HCT116 (cell line): ENCODE results near the gene ASCL5. TPM values are rescaled to one million over a fixed set of nuclear protein-coding genes. Genes with fewer than 3 reads are reported as not detected.

Experiments used
- ATAC-seq: fragments of 200-7000 bp; cut with Tn5 transposase; 2 replicates; pipeline ENCODE4 v1.9.1; 2020; ENCODE audit warnings: mild to moderate bottlenecking, moderate library complexity
- BruUV-seq: library from RNA; stranded (reverse); fragments of 400-500 nt; replicated peaks from 2 replicates; lab custom pipeline; 2021; lab: Mats Ljungman, UMichigan
- CTCF ChIA-PET: fragments of 300-600 bp; sonication (Branson Sonifier 250); formaldehyde crosslinking; loops from one replicate; lab custom pipeline; 2021; ENCODE audit warnings: antibody characterized with exemption; lab: Charles Lee
- POLR2A ChIA-PET: fragments of 300-600, 350-600 bp; sonication (Branson Sonifier 250); formaldehyde crosslinking; loops from one replicate; lab custom pipeline; 2021; ENCODE audit warnings: antibody characterized with exemption; lab: Charles Lee
- RAD21 ChIA-PET, 2 experiments: fragments of 300-600 bp; sonication (Branson Sonifier 250); formaldehyde crosslinking; loops; one replicate each; lab custom pipeline; 2023; ENCODE audit warnings: low total read pairs in 2 of 2; ENCODE audit not compliant: uncharacterized antibody in 2 of 2, unreplicated experiment in 2 of 2, low non-redundant PET in 1 of 2; lab: Charles Lee
- DNase-seq: peaks from one replicate; pipeline ENCODE4 v3.0.0-alpha.2; 2010; ENCODE audit warnings: low read depth, low spot score
- H2AFZ ChIP-seq: fragments of 200-600 bp; shearing (Covaris generic), sonication (generic); 2 replicates; pipeline ENCODE4 v1.6.1; 2017; ENCODE audit warnings: low read depth, mixed run types, mixed read lengths, antibody characterized with exemption, low read length; ENCODE audit not compliant: poor library complexity, severe bottlenecking
- H3K27ac ChIP-seq: 2 replicates; pipeline ENCODE4 v1.5.1; 2012; ENCODE audit warnings: low read depth, low read length
- H3K27me3 ChIP-seq: fragments of 200-600 bp; sonication (generic); 2 replicates; pipeline ENCODE4 v1.6.1; 2016; ENCODE audit warnings: mixed run types, low read length, mixed read lengths; ENCODE audit not compliant: insufficient read depth
- H3K36me3 ChIP-seq, 2 experiments: fragments of 200-500 bp in 1 of 2; fragments of 200-600 bp in 1 of 2; sonication (Bioruptor generic) in 1 of 2; sonication (generic) in 1 of 2; 2 replicates each; pipeline versions ENCODE4 v1.5.1 to v1.6.1; 2014 to 2016; ENCODE audit warnings: low read length in 2 of 2, inconsistent platforms in 1 of 2, mixed read lengths in 1 of 2, mixed run types in 1 of 2; ENCODE audit not compliant: insufficient read depth in 2 of 2, control insufficient read depth in 1 of 2
- H3K4me1 ChIP-seq, 2 experiments: fragments of 200-600 bp in 1 of 2; sonication (generic) in 1 of 2; 2 replicates each; pipeline versions ENCODE4 v1.5.1 to v1.6.1; 2012 to 2017; ENCODE audit warnings: low read length in 2 of 2, inconsistent platforms in 1 of 2, mild to moderate bottlenecking in 1 of 2, mixed read lengths in 1 of 2, mixed run types in 1 of 2, moderate library complexity in 1 of 2; ENCODE audit not compliant: insufficient read depth in 2 of 2, control insufficient read depth in 1 of 2
- H3K4me2 ChIP-seq: fragments of 200-600 bp; sonication (generic); 2 replicates; pipeline ENCODE4 v1.6.1; 2017; ENCODE audit warnings: mixed run types, low read length, mixed read lengths
- H3K4me3 ChIP-seq, 2 experiments: fragments of 200-600 bp in 1 of 2; sonication (generic) in 1 of 2; replicated peaks in 1 of 2; 2 replicates each; pipeline ENCODE4 v1.5.1; 2011 to 2016; ENCODE audit warnings: low read length in 2 of 2, control low read depth in 1 of 2, low read depth in 1 of 2, mild to moderate bottlenecking in 1 of 2, mixed read lengths in 1 of 2, mixed run types in 1 of 2
- H3K79me2 ChIP-seq: fragments of 200-600 bp; sonication (generic); 2 replicates; pipeline ENCODE4 v1.6.1; 2017; ENCODE audit warnings: mild to moderate bottlenecking, mixed run types, low read length, moderate library complexity, mixed read lengths; ENCODE audit not compliant: insufficient read depth
- H3K9ac ChIP-seq: fragments of 200-600 bp; sonication (generic); 2 replicates; pipeline ENCODE4 v1.6.1; 2016; ENCODE audit warnings: low read length, mixed read lengths
- H3K9me2 ChIP-seq: fragments of 200-600 bp; sonication (generic), shearing (Covaris generic); 2 replicates; pipeline ENCODE4 v1.6.1; 2017; ENCODE audit warnings: mixed run types, mild to moderate bottlenecking, moderate library complexity; ENCODE audit not compliant: insufficient read depth
- H3K9me3 ChIP-seq, 2 experiments: fragments of 200-500 bp in 1 of 2; fragments of 200-600 bp in 1 of 2; sonication (Bioruptor generic) in 1 of 2; sonication (generic) in 1 of 2; 2 replicates each; pipeline ENCODE4 v1.6.1; 2014 to 2017; ENCODE audit warnings: low read length in 2 of 2, mixed read lengths in 2 of 2, inconsistent platforms in 1 of 2, low read depth in 1 of 2, mild to moderate bottlenecking in 1 of 2, mixed run types in 1 of 2, moderate library complexity in 1 of 2; ENCODE audit not compliant: control insufficient read depth in 1 of 2, insufficient read depth in 1 of 2
- H4K20me1 ChIP-seq: fragments of 200-600 bp; sonication (generic), shearing (Covaris generic); 2 replicates; pipeline ENCODE4 v1.6.1; 2017; ENCODE audit warnings: mixed run types, mild to moderate bottlenecking, moderate library complexity; ENCODE audit not compliant: insufficient read depth
- ATF3 ChIP-seq: IDR thresholded peaks from 2 replicates; pipeline ENCODE4 v1.6.1; 2012
- CBX3 ChIP-seq: IDR thresholded peaks from 2 replicates; pipeline ENCODE4 v1.6.1; 2012; ENCODE audit warnings: low read depth
- CEBPB ChIP-seq: IDR thresholded peaks from 2 replicates; pipeline ENCODE4 v1.6.1; 2012; ENCODE audit warnings: low read depth
- EGR1 ChIP-seq: IDR thresholded peaks from 2 replicates; pipeline ENCODE4 v1.6.1; 2012; ENCODE audit warnings: low read depth
- ELF1 ChIP-seq: IDR thresholded peaks from 2 replicates; pipeline ENCODE4 v1.6.1; 2012; ENCODE audit warnings: low read depth, borderline replicate concordance
- EZH2 ChIP-seq: fragments of 200-600 bp; sonication (generic); IDR thresholded peaks from 2 replicates; pipeline ENCODE4 v1.6.1; 2017; ENCODE audit warnings: antibody characterized with exemption, mixed run types
- EZH2phosphoT487 ChIP-seq: fragments of 200-600 bp; IDR thresholded peaks from 2 replicates; pipeline ENCODE4 v1.6.1; 2018; ENCODE audit warnings: antibody characterized with exemption, borderline replicate concordance
- FOSL1 ChIP-seq: IDR thresholded peaks from 2 replicates; pipeline ENCODE4 v1.6.1; 2012; ENCODE audit warnings: low read depth
- JUND ChIP-seq: IDR thresholded peaks from 2 replicates; pipeline ENCODE4 v1.6.1; 2012
- POLR2A ChIP-seq: IDR thresholded peaks from 2 replicates; pipeline ENCODE4 v1.7.0; 2011; ENCODE audit warnings: borderline replicate concordance; ENCODE audit not compliant: insufficient read depth, insufficient read length; ENCODE audit errors: extremely low read depth
- RAD21 ChIP-seq: IDR thresholded peaks from 2 replicates; pipeline ENCODE4 v1.6.1; 2012; ENCODE audit warnings: low read depth, mild to moderate bottlenecking
- SIN3A ChIP-seq: IDR thresholded peaks from 2 replicates; pipeline ENCODE4 v1.6.1; 2012; ENCODE audit warnings: low read depth
- SRF ChIP-seq: IDR thresholded peaks from 2 replicates; pipeline ENCODE4 v1.6.1; 2012; ENCODE audit warnings: low read depth
- TCF7L2 ChIP-seq: IDR thresholded peaks from 2 replicates; pipeline ENCODE4 v1.7.0; 2011; ENCODE audit warnings: borderline replicate concordance, inconsistent platforms; ENCODE audit not compliant: insufficient read depth, insufficient read length; ENCODE audit errors: extremely low read depth
- YY1 ChIP-seq: IDR thresholded peaks from 2 replicates; pipeline ENCODE4 v1.6.1; 2011; ENCODE audit warnings: low read length, low read depth, moderate library complexity, mild to moderate bottlenecking; ENCODE audit not compliant: insufficient replicate concordance; ENCODE audit errors: extremely low read depth
- ZNF274 ChIP-seq: fragments of 200-500 bp; sonication (Bioruptor generic); IDR thresholded peaks from 2 replicates; pipeline ENCODE4 v1.6.1; 2014; ENCODE audit warnings: mild to moderate bottlenecking, low read depth, low read length, inconsistent platforms
- intact Hi-C: fragments of 100-400 bp; cut with micrococcal nuclease; formaldehyde crosslinking; loops from 2 replicates; pipeline ENCODE4 v1.10.0; 2022
- total RNA-seq: library from RNA; stranded (reverse); gene quantifications from one replicate; pipeline ENCODE4 v1.2.1, GENCODE V29; 2021; ENCODE audit not compliant: unreplicated experiment
- TF ChIP-seq, protein P1 (sequence below): IDR thresholded peaks from 2 replicates; pipeline ENCODE4 v1.6.1; 2012
- TF ChIP-seq, protein P2 (sequence below): IDR thresholded peaks from 2 replicates; pipeline ENCODE4 v1.6.1; 2012; ENCODE audit warnings: low read depth
- TF ChIP-seq, protein P3 (sequence below): IDR thresholded peaks from 2 replicates; pipeline ENCODE4 v1.6.1; 2011; ENCODE audit warnings: mild to moderate bottlenecking, low read length, moderate library complexity; ENCODE audit not compliant: insufficient replicate concordance; ENCODE audit errors: extremely low read depth

Gene ASCL5
- total RNA-seq, 1 experiment from 2014 or later, result 0.15 TPM

GRCh38 chr1:201095581-201095980 is 31.4 kb downstream of the ASCL5 start:
- H3K9me3 ChIP-seq, result no peaks in the 10 kb centered on the region
- no TSS peak for BruUV-seq
- no peaks in the 10 kb centered on the region for H3K9me2 ChIP-seq
- RAD21 ChIA-PET, result no interaction called here
- H4K20me1 ChIP-seq, result no peaks in the 10 kb centered on the region
- H3K4me1 ChIP-seq, result no peaks in the 10 kb centered on the region
- POLR2A ChIA-PET, result no interaction called here
- CTCF ChIA-PET, result no interaction called here
- H3K36me3 ChIP-seq, result no peaks in the 10 kb centered on the region
- no peak for DNase-seq
- intact Hi-C loops, result no loop called here
- H2AFZ ChIP-seq, result no peak overlapping the region
- no peak for ATAC-seq
- no peak overlapping the region for H3K9ac ChIP-seq
- TF ChIP-seq SIN3A, result no peak
- TF ChIP-seq EGR1, result no peak
- TF ChIP-seq RAD21, result no peak
- TF ChIP-seq, protein P1, sequence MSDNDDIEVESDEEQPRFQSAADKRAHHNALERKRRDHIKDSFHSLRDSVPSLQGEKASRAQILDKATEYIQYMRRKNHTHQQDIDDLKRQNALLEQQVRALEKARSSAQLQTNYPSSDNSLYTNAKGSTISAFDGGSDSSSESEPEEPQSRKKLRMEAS, result no peak
- TF ChIP-seq ELF1, result no peak
- TF ChIP-seq CEBPB, result no peak
- TF ChIP-seq EZH2, result no peak
- TF ChIP-seq ATF3, result no peak
- no peak for TF ChIP-seq POLR2A
- no peak for TF ChIP-seq CBX3
- TF ChIP-seq, protein P2, sequence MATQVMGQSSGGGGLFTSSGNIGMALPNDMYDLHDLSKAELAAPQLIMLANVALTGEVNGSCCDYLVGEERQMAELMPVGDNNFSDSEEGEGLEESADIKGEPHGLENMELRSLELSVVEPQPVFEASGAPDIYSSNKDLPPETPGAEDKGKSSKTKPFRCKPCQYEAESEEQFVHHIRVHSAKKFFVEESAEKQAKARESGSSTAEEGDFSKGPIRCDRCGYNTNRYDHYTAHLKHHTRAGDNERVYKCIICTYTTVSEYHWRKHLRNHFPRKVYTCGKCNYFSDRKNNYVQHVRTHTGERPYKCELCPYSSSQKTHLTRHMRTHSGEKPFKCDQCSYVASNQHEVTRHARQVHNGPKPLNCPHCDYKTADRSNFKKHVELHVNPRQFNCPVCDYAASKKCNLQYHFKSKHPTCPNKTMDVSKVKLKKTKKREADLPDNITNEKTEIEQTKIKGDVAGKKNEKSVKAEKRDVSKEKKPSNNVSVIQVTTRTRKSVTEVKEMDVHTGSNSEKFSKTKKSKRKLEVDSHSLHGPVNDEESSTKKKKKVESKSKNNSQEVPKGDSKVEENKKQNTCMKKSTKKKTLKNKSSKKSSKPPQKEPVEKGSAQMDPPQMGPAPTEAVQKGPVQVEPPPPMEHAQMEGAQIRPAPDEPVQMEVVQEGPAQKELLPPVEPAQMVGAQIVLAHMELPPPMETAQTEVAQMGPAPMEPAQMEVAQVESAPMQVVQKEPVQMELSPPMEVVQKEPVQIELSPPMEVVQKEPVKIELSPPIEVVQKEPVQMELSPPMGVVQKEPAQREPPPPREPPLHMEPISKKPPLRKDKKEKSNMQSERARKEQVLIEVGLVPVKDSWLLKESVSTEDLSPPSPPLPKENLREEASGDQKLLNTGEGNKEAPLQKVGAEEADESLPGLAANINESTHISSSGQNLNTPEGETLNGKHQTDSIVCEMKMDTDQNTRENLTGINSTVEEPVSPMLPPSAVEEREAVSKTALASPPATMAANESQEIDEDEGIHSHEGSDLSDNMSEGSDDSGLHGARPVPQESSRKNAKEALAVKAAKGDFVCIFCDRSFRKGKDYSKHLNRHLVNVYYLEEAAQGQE, result no peak
- TF ChIP-seq, protein P3, sequence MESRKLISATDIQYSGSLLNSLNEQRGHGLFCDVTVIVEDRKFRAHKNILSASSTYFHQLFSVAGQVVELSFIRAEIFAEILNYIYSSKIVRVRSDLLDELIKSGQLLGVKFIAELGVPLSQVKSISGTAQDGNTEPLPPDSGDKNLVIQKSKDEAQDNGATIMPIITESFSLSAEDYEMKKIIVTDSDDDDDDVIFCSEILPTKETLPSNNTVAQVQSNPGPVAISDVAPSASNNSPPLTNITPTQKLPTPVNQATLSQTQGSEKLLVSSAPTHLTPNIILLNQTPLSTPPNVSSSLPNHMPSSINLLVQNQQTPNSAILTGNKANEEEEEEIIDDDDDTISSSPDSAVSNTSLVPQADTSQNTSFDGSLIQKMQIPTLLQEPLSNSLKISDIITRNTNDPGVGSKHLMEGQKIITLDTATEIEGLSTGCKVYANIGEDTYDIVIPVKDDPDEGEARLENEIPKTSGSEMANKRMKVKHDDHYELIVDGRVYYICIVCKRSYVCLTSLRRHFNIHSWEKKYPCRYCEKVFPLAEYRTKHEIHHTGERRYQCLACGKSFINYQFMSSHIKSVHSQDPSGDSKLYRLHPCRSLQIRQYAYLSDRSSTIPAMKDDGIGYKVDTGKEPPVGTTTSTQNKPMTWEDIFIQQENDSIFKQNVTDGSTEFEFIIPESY, result no peak
- no peak for TF ChIP-seq SRF
- no peak for TF ChIP-seq YY1
- TF ChIP-seq FOSL1, result no peak
- TF ChIP-seq JUND, result no peak
- TF ChIP-seq EZH2phosphoT487, result no peak
- no peak for TF ChIP-seq TCF7L2
- no peak for TF ChIP-seq ZNF274
- H3K27me3 ChIP-seq, result no peaks in the 10 kb centered on the region
- no peak overlapping the region for H3K4me2 ChIP-seq
- H3K4me3 ChIP-seq, result no peak overlapping the region
- no peak overlapping the region for H3K27ac ChIP-seq
- H3K79me2 ChIP-seq, result no peaks in the 10 kb centered on the region
